ENCODE data around the gene XPNPEP2. TPM values are rescaled to one million over a fixed set of nuclear protein-coding genes. Genes with fewer than 3 reads are reported as not detected.

Gene XPNPEP2
- total and polyA plus RNA-seq, 4 donors = 0.19 to 23.0 (median 4.9) TPM

- Histone ChIP-seq H3K27ac (ENCODE audit: low read depth in 1 of 2, low read length in 2 of 2) (peak overlapping the region; percentile 56 to 58), H3K36me3 (ENCODE audit: control insufficient read depth in 4 of 4, insufficient read depth in 3 of 4, low read depth in 1 of 4, low read length in 3 of 4) (no peaks in the 10 kb centered on the region), H3K9me3 (ENCODE audit: control insufficient read depth in 4 of 4, low read length in 3 of 4) (no peaks in the 10 kb centered on the region), H3K4me1 (ENCODE audit: control insufficient read depth in 4 of 4, insufficient read depth in 4 of 4, low read length in 3 of 4) (peaks cover 0 to 11% (median 3%) of the 10 kb centered on the region in 4 donors), H3K4me3 (ENCODE audit: low read depth in 1 of 3, low read length in 3 of 3) (peak overlapping the region in 2 of 3 donors; percentile 28 to 29), H3K27me3 (ENCODE audit: control insufficient read depth in 4 of 4, insufficient read depth in 4 of 4, low read length in 3 of 4) (no peaks in the 10 kb centered on the region), H3K9ac (ENCODE audit: low read depth in 1 of 2, low read length in 2 of 2) (peak overlapping the region in 1 of 2 donors; percentile 39)
- no peak for DNase-seq (ENCODE audit: low spot score)
- 73% methylated on average over 6 of the region's 6 CpGs for WGBS
- TF ChIP-seq MAX (IDR thresholded peaks at IDR 0.05) (no peak), HNF4G (IDR thresholded peaks at IDR 0.05) (no peak), ZBTB33 (IDR thresholded peaks at IDR 0.05) (no peak), CTCF (IDR thresholded peaks at IDR 0.05; ENCODE audit: low read depth, low read length, missing input control) (no peak), NR2F2 (IDR thresholded peaks at IDR 0.05) (no peak), YY1 (IDR thresholded peaks at IDR 0.05) (no peak), GABPA (IDR thresholded peaks at IDR 0.05 in 1 of 2, conservative IDR thresholded peaks at IDR 0.05 in 1 of 2) (no peak)
Measured at GRCh38 chrX:129780441-129781105, 41.8 kb downstream of the XPNPEP2 start.

- H3K9ac ChIP-seq (ENCODE audit: low read depth in 1 of 2, low read length in 2 of 2) = no peak overlapping the region
- no peaks in the 10 kb centered on the region for H3K9me3 ChIP-seq (ENCODE audit: control insufficient read depth in 4 of 4, low read length in 3 of 4)
- H3K27ac ChIP-seq (ENCODE audit: low read depth in 1 of 2, low read length in 2 of 2) = no peak overlapping the region
- H3K36me3 ChIP-seq (ENCODE audit: control insufficient read depth in 4 of 4, insufficient read depth in 3 of 4, low read depth in 1 of 4, low read length in 3 of 4) = no peaks in the 10 kb centered on the region
- peaks cover 0 to 11% (median 3%) of the 10 kb centered on the region in 4 donors for H3K4me1 ChIP-seq (ENCODE audit: control insufficient read depth in 4 of 4, insufficient read depth in 4 of 4, low read length in 3 of 4)
- H3K4me3 ChIP-seq (ENCODE audit: low read depth in 1 of 3, low read length in 3 of 3) = peak overlapping the region in 1 of 3 donors; percentile 29
- no peaks in the 10 kb centered on the region for H3K27me3 ChIP-seq (ENCODE audit: control insufficient read depth in 4 of 4, insufficient read depth in 4 of 4, low read length in 3 of 4)
- DNase-seq (ENCODE audit: low spot score) = no peak
- no peak for TF ChIP-seq YY1 (IDR thresholded peaks at IDR 0.05)
- no peak for TF ChIP-seq RXRA (IDR thresholded peaks at IDR 0.05)
- TF ChIP-seq JUND (IDR thresholded peaks at IDR 0.05) = no peak
- no peak for TF ChIP-seq CTCF (IDR thresholded peaks at IDR 0.05; ENCODE audit: low read depth, low read length, missing input control)
- TF ChIP-seq GABPA (IDR thresholded peaks at IDR 0.05 in 1 of 2, conservative IDR thresholded peaks at IDR 0.05 in 1 of 2) = no peak
- TF ChIP-seq FOXA1 (IDR thresholded peaks at IDR 0.05) = no peak
- TF ChIP-seq SP1 (IDR thresholded peaks at IDR 0.05) = no peak
- no peak for TF ChIP-seq ZBTB33 (IDR thresholded peaks at IDR 0.05)
- TF ChIP-seq ATF3 (IDR thresholded peaks at IDR 0.05) = no peak
- TF ChIP-seq EGR1 (IDR thresholded peaks at IDR 0.05; ENCODE audit: low read depth in 2 of 2) = no peak
- TF ChIP-seq HNF4G (IDR thresholded peaks at IDR 0.05) = no peak
- TF ChIP-seq FOXA2 (IDR thresholded peaks at IDR 0.05) = no peak
- no peak for TF ChIP-seq TAF1 (conservative IDR thresholded peaks at IDR 0.05)
- no peak for TF ChIP-seq MAX (IDR thresholded peaks at IDR 0.05)
- no peak for TF ChIP-seq RAD21 (IDR thresholded peaks at IDR 0.05)
- TF ChIP-seq HNF4A (conservative IDR thresholded peaks at IDR 0.05) = no peak
- TF ChIP-seq NR2F2 (IDR thresholded peaks at IDR 0.05) = no peak
- 67% methylated on average over 8 of the region's 8 CpGs for WGBS
Measured at GRCh38 chrX:129781134-129781672, 42.4 kb downstream of the XPNPEP2 start.

Data from liver (tissue), 9 donors.